KMS-11 (cell line): ENCODE results near the gene LRPAP1.

ENCODE experiments used
- H2AFZ ChIP-seq: fragments of 200-600 bp; sonication (generic); 2 replicates; pipeline ENCODE4 v1.6.1; 2016; ENCODE audit warnings: antibody characterized with exemption, mixed run types, low read depth
- H3K27ac ChIP-seq: fragments of 200-600 bp; sonication (generic); 2 replicates; pipeline ENCODE4 v1.6.1; 2016; ENCODE audit warnings: mild to moderate bottlenecking, mixed run types
- H3K27me3 ChIP-seq: fragments of 200-600 bp; sonication (generic); 2 replicates; pipeline ENCODE4 v1.6.1; 2017; ENCODE audit warnings: mild to moderate bottlenecking, low read depth, mixed run types, moderate library complexity; ENCODE audit not compliant: insufficient read depth
- H3K36me3 ChIP-seq: fragments of 200-600 bp; sonication (generic); 2 replicates; pipeline ENCODE4 v1.6.1; 2017; ENCODE audit warnings: mild to moderate bottlenecking, mixed run types; ENCODE audit not compliant: insufficient read depth
- H3K4me1 ChIP-seq: fragments of 200-600 bp; sonication (generic); 2 replicates; pipeline ENCODE4 v1.6.1; 2016; ENCODE audit warnings: mild to moderate bottlenecking, low read depth, mixed run types; ENCODE audit not compliant: poor library complexity, severe bottlenecking
- H3K4me2 ChIP-seq: fragments of 200-600 bp; sonication (generic); 2 replicates; pipeline ENCODE4 v1.7.0; 2016; ENCODE audit warnings: mild to moderate bottlenecking, mixed run types
- H3K4me3 ChIP-seq: fragments of 200-600 bp; sonication (generic); IDR thresholded peaks from 2 replicates; pipeline ENCODE4 v1.6.1; 2017; ENCODE audit warnings: low read depth, low read length, mixed read lengths; ENCODE audit not compliant: insufficient read depth
- H3K79me2 ChIP-seq: fragments of 200-600 bp; sonication (generic); 2 replicates; pipeline ENCODE4 v1.6.1; 2016; ENCODE audit warnings: low read depth, mixed run types; ENCODE audit not compliant: insufficient read depth
- H3K9ac ChIP-seq: fragments of 200-600 bp; sonication (generic); 2 replicates; pipeline ENCODE4 v1.6.1; 2016; ENCODE audit warnings: mild to moderate bottlenecking, mixed run types
- H4K20me1 ChIP-seq: fragments of 200-600 bp; sonication (generic); 2 replicates; pipeline ENCODE4 v1.6.1; 2016; ENCODE audit warnings: mild to moderate bottlenecking, mixed run types; ENCODE audit not compliant: insufficient read depth
- CTCF ChIP-seq: fragments of 200-600 bp; sonication (generic); conservative IDR thresholded peaks from 2 replicates; pipeline ENCODE4 v1.6.1; 2017; ENCODE audit warnings: low read depth, mild to moderate bottlenecking, antibody characterized with exemption, low read length, moderate library complexity, mixed read lengths

The LRPAP1 gene

DNA sequence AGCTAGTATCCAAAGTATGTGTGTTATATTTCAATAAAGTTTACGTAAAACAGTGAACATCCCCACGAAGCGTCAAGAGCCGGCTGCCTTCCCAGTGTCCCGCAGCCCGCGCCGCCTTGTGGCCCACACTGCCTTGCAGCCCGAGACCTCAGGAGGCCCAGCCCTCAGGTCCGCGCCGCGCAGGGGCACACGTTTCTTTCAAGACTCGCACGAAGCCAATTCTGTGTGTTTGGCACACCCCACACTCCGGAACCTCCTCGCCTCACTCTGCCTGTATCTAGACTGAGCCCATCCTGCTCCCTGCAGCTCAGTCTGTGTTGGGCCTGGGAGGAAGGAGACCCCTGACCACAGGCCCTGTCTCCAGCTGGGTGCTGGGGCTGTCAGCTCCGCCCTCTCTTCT lies 5.8 kb downstream of the LRPAP1 start:
- H3K79me2 ChIP-seq: peaks cover 5% of the 10 kb centered on the region; the same call in 1 of the 2 replicates
- no peaks in the 10 kb centered on the region for H3K27me3 ChIP-seq
- no peak overlapping the region for H3K4me3 ChIP-seq
- H3K27ac ChIP-seq: no peak overlapping the region
- H3K9ac ChIP-seq: no peak overlapping the region
- no peaks in the 10 kb centered on the region for H3K36me3 ChIP-seq
- H3K4me1 ChIP-seq: no peaks in the 10 kb centered on the region
- no peak overlapping the region for H3K4me2 ChIP-seq
- no peak for TF ChIP-seq CTCF
- no peaks in the 10 kb centered on the region for H4K20me1 ChIP-seq
- no peak overlapping the region for H2AFZ ChIP-seq

DNA sequence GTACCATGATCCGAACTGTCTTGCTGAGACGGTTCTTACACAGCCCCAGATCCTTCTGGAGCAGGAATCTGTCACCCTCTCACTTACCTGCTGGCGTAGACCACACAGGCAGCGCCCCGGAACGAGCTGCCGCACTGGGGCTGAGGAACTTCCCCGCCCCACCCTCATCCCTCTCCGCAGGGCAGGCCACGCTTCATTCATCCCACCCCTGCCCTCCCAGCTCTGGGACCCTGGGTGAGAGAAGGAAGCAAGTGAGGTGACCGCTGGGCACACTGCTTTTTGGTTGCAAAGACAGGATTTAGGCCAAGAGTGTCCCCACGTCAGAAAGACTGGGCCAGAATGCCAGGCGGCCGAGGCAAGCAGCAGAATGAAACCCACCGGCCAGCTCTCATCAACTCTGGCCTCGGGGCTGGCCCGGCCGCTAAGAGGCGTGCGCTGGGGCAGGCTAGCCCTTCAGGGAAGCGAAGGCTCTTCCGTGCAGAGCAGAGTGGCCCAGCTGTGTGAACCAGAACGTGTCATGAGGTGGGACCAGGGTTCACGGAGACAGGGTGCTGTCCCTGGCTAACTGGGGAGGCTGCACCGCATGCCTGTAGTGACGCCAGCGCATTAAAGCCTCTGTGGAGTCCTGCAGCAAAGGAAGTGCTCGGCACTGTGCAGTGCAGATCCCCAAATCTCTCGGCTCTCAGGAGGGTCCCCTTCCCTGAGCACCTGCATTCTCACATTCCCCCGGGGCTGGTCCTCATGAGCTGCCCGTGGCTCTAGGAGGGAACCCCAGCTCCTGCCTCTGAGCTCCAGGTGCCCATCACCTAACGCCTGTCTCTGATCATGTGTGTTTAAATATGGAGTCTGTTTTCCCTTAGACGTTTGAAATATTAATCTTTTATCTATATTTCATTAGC lies 6.4 kb downstream of the LRPAP1 start:
- Histone ChIP-seq H3K4me2 (no peak overlapping the region), H2AFZ (no peak overlapping the region), H4K20me1 (no peaks in the 10 kb centered on the region), H3K4me1 (no peaks in the 10 kb centered on the region), H3K79me2 (no peaks in the 10 kb centered on the region), H3K27me3 (no peaks in the 10 kb centered on the region), H3K4me3 (no peak overlapping the region), H3K9ac (no peak overlapping the region), H3K36me3 (no peaks in the 10 kb centered on the region), H3K27ac (no peak overlapping the region)
- no peak for TF ChIP-seq CTCF

DNA sequence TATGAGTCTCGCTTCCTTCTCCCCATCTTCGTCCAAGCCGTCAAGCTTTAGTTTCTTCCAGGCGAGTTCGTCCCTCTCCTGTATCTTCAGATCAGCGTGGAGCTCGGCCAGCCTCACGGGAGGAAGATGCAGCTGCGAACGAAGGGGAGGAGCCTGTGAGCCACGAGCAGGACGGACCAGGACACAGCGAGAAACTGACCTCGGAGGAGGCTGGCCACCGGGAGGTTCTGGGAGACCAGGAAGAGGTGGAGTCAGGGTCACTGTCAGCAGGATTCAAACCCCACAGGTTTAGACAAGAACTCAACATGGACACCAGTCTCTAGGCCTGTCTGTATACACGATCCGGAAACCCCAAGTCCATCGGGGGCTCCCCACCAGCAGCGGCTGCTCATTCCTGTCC lies 7.3 kb downstream of the LRPAP1 start:
- no peak overlapping the region for H3K27ac ChIP-seq
- no peak for TF ChIP-seq CTCF
- no peak overlapping the region for H3K4me2 ChIP-seq
- H3K4me3 ChIP-seq: no peak overlapping the region
- no peak overlapping the region for H2AFZ ChIP-seq
- H3K27me3 ChIP-seq: no peaks in the 10 kb centered on the region
- H3K4me1 ChIP-seq: no peaks in the 10 kb centered on the region
- no peaks in the 10 kb centered on the region for H3K36me3 ChIP-seq
- no peak overlapping the region for H3K9ac ChIP-seq
- H4K20me1 ChIP-seq: no peaks in the 10 kb centered on the region
- no peaks in the 10 kb centered on the region for H3K79me2 ChIP-seq

GRCh38 chr4:3524349-3524748 lies 7.9 kb downstream of the LRPAP1 start:
- no peak overlapping the region for H3K4me3 ChIP-seq
- H3K4me2 ChIP-seq: no peak overlapping the region
- no peaks in the 10 kb centered on the region for H3K36me3 ChIP-seq
- H3K27ac ChIP-seq: no peak overlapping the region
- no peak overlapping the region for H2AFZ ChIP-seq
- no peaks in the 10 kb centered on the region for H4K20me1 ChIP-seq
- H3K27me3 ChIP-seq: no peaks in the 10 kb centered on the region
- H3K9ac ChIP-seq: no peak overlapping the region
- H3K4me1 ChIP-seq: no peaks in the 10 kb centered on the region
- no peak for TF ChIP-seq CTCF
- H3K79me2 ChIP-seq: no peaks in the 10 kb centered on the region
